GM23338 (cell line): ENCODE data around the gene MYH6. TPM values are rescaled to one million over a fixed set of nuclear protein-coding genes. Genes with fewer than 3 reads are reported as not detected.

Experiments used
- ATAC-seq: fragments of 200-7000 bp; cut with Tn5 transposase; 3 replicates; pipeline ENCODE4 v1.9.1; 2020
- DNase-seq: peaks from one replicate; pipeline ENCODE4 v3.0.0-alpha.2; 2015; ENCODE audit warnings: low spot score
- H2AFZ ChIP-seq: fragments of 200-600 bp; sonication (generic); 2 replicates; pipeline ENCODE4 v1.8.0; 2016; ENCODE audit warnings: antibody characterized with exemption, mild to moderate bottlenecking, moderate library complexity
- H3F3A ChIP-seq: fragments of 200-600 bp; sonication (generic); replicated peaks from 2 replicates; pipeline ENCODE4 v1.8.0; 2017; ENCODE audit warnings: antibody characterized with exemption, mixed run types, low read depth
- H3K27ac ChIP-seq: fragments of 200-600 bp; sonication (generic); 2 replicates; pipeline ENCODE4 v1.6.1; 2016; ENCODE audit warnings: low read depth
- H3K27me3 ChIP-seq: fragments of 200-600 bp; sonication (generic); 2 replicates; pipeline ENCODE4 v1.8.0; 2016; ENCODE audit warnings: mild to moderate bottlenecking, mixed run types, moderate library complexity; ENCODE audit not compliant: insufficient read depth
- H3K36me3 ChIP-seq: fragments of 200-600 bp; sonication (generic); 2 replicates; pipeline ENCODE4 v1.8.0; 2016; ENCODE audit warnings: mild to moderate bottlenecking; ENCODE audit not compliant: insufficient read depth
- H3K4me1 ChIP-seq: fragments of 200-600 bp; sonication (generic); 2 replicates; pipeline ENCODE4 v1.8.0; 2016; ENCODE audit warnings: mild to moderate bottlenecking, moderate library complexity; ENCODE audit not compliant: insufficient read depth
- H3K4me2 ChIP-seq: fragments of 200-600 bp; sonication (generic); 2 replicates; pipeline ENCODE4 v1.7.1; 2017; ENCODE audit warnings: mixed run types
- H3K4me3 ChIP-seq: fragments of 200-600 bp; sonication (generic); 2 replicates; pipeline ENCODE4 v1.6.1; 2016; ENCODE audit warnings: mixed run types
- H3K79me2 ChIP-seq: fragments of 200-600 bp; sonication (generic); replicated peaks from 2 replicates; pipeline ENCODE4 v1.8.0; 2017; ENCODE audit warnings: mild to moderate bottlenecking; ENCODE audit not compliant: insufficient read depth
- H3K9me2 ChIP-seq: fragments of 200-600 bp; sonication (generic); 2 replicates; pipeline ENCODE4 v1.8.0; 2017; ENCODE audit not compliant: insufficient read depth
- H4K20me1 ChIP-seq: fragments of 200-600 bp; sonication (generic); replicated peaks from 2 replicates; pipeline ENCODE4 v1.8.0; 2017; ENCODE audit warnings: mild to moderate bottlenecking; ENCODE audit not compliant: insufficient read depth
- H3K27ac Mint-ChIP-seq: 2 replicates; pipeline ENCODE4 v1.8.0; 2020; ENCODE audit warnings: inconsistent platforms, mild to moderate bottlenecking, moderate library complexity, mixed read lengths
- H3K27me3 Mint-ChIP-seq: 3 replicates; pipeline ENCODE4 v1.8.0; 2022; ENCODE audit warnings: low read depth, mild to moderate bottlenecking, moderate library complexity, mixed read lengths, inconsistent platforms; ENCODE audit not compliant: insufficient read depth, poor library complexity
- H3K36me3 Mint-ChIP-seq: 3 replicates; pipeline ENCODE4 v1.8.0; 2021; ENCODE audit warnings: low read depth, mild to moderate bottlenecking, inconsistent platforms, moderate library complexity, mixed read lengths
- H3K4me1 Mint-ChIP-seq: 3 replicates; pipeline ENCODE4 v1.8.0; 2020; ENCODE audit warnings: mild to moderate bottlenecking, inconsistent platforms, mixed read lengths
- H3K4me3 Mint-ChIP-seq: 3 replicates; pipeline ENCODE4 v1.8.0; 2021; ENCODE audit warnings: moderate library complexity, mild to moderate bottlenecking, inconsistent platforms, mixed read lengths
- H3K9me3 Mint-ChIP-seq: 3 replicates; pipeline ENCODE4 v1.8.0; 2020; ENCODE audit warnings: moderate library complexity, mild to moderate bottlenecking, inconsistent platforms, mixed read lengths
- CREB1 ChIP-seq: fragments of 250-450 bp; sonication (Bioruptor Pico); IDR thresholded peaks from 2 replicates; pipeline ENCODE4 v1.5.0; 2020; ENCODE audit warnings: low read depth, mild to moderate bottlenecking, moderate library complexity
- EZH2 ChIP-seq: fragments of 200-600 bp; sonication (generic); IDR thresholded peaks from one replicate; pipeline ENCODE4 v1.8.0; 2017; ENCODE audit warnings: antibody characterized with exemption, mild to moderate bottlenecking, low read depth; ENCODE audit not compliant: unreplicated experiment
- NANOG ChIP-seq: IDR thresholded peaks from 2 replicates; pipeline ENCODE4 v1.6.1; 2016; ENCODE audit warnings: antibody characterized with exemption, borderline replicate concordance
- POLR2AphosphoS5 ChIP-seq: IDR thresholded peaks from 2 replicates; pipeline ENCODE4 v1.6.1; 2016; ENCODE audit warnings: antibody characterized with exemption, low read depth
- STAT1 ChIP-seq: IDR thresholded peaks from one replicate; pipeline ENCODE4 v1.6.1; 2016; ENCODE audit warnings: antibody characterized with exemption; ENCODE audit not compliant: unreplicated experiment
- ZNF331 ChIP-seq: fragments of 250-450 bp; sonication (Bioruptor Pico); IDR thresholded peaks from 2 replicates; pipeline ENCODE4 v1.5.0; 2020; ENCODE audit warnings: low read depth, mild to moderate bottlenecking, moderate library complexity
- polyA plus RNA-seq: library from polyadenylated mRNA; unstranded; fragments of >200 nt; fragmentation: Nextera tagmentation; extraction: Ambion mirVana; gene quantifications from 2 replicates; pipeline ENCODE4 v1.2.1, GENCODE V29; 2016
- total RNA-seq: library from RNA; depleted of rRNA; stranded (reverse); fragments of >200 nt; shearing (Covaris generic); gene quantifications from 2 replicates; pipeline ENCODE4 v1.2.3, GENCODE V29; 2014
- TF ChIP-seq, protein P1 (sequence below), 2 experiments: fragments of 200-600 bp in 1 of 2; sonication (generic) in 1 of 2; conservative IDR thresholded peaks; 2 replicates each; pipeline versions ENCODE4 v1.5.1 to v1.6.1; 2016 to 2017; ENCODE audit warnings: antibody characterized with exemption in 2 of 2, low read depth in 2 of 2, mild to moderate bottlenecking in 2 of 2, moderate library complexity in 1 of 2
- TF ChIP-seq, protein P2 (sequence below): IDR thresholded peaks from 2 replicates; pipeline ENCODE4 v1.6.1; 2016; ENCODE audit warnings: antibody characterized with exemption
- TF ChIP-seq, protein P3 (sequence below): fragments of 250-450 bp; sonication (Bioruptor Pico); IDR thresholded peaks from 2 replicates; pipeline ENCODE4 v1.5.0; 2020; ENCODE audit warnings: mild to moderate bottlenecking, moderate library complexity

Gene MYH6
- total and polyA plus RNA-seq, 2 experiments from 2014 or later: 0.03 to 0.10 TPM

DNA sequence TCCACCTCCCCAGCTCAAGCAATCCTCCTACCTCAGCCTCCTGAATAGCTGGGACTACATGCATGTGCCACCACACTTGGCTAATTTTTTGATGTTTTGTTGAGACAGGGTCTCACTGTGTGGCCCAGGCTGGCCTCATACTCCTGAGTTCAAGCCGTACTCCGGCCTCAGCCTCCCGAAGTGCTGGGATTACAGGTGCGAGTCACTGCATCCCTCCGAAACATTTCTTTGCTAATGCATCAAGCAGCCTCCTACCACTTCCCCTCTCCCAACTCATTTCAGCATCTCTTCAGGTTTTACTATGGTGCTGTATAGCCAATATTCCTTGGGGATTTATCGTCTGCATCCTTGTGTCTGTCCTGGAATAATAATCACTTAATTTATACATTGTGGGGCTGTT is 53.1 kb downstream of the MYH6 start (continued):
- TF ChIP-seq, protein P1, sequence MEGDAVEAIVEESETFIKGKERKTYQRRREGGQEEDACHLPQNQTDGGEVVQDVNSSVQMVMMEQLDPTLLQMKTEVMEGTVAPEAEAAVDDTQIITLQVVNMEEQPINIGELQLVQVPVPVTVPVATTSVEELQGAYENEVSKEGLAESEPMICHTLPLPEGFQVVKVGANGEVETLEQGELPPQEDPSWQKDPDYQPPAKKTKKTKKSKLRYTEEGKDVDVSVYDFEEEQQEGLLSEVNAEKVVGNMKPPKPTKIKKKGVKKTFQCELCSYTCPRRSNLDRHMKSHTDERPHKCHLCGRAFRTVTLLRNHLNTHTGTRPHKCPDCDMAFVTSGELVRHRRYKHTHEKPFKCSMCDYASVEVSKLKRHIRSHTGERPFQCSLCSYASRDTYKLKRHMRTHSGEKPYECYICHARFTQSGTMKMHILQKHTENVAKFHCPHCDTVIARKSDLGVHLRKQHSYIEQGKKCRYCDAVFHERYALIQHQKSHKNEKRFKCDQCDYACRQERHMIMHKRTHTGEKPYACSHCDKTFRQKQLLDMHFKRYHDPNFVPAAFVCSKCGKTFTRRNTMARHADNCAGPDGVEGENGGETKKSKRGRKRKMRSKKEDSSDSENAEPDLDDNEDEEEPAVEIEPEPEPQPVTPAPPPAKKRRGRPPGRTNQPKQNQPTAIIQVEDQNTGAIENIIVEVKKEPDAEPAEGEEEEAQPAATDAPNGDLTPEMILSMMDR (conservative IDR thresholded peaks at IDR 0.05; ENCODE audit: low read depth in 2 of 2): no peak
- TF ChIP-seq STAT1: no peak
- TF ChIP-seq, protein P2, sequence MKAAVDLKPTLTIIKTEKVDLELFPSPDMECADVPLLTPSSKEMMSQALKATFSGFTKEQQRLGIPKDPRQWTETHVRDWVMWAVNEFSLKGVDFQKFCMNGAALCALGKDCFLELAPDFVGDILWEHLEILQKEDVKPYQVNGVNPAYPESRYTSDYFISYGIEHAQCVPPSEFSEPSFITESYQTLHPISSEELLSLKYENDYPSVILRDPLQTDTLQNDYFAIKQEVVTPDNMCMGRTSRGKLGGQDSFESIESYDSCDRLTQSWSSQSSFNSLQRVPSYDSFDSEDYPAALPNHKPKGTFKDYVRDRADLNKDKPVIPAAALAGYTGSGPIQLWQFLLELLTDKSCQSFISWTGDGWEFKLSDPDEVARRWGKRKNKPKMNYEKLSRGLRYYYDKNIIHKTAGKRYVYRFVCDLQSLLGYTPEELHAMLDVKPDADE: no peak

DNA sequence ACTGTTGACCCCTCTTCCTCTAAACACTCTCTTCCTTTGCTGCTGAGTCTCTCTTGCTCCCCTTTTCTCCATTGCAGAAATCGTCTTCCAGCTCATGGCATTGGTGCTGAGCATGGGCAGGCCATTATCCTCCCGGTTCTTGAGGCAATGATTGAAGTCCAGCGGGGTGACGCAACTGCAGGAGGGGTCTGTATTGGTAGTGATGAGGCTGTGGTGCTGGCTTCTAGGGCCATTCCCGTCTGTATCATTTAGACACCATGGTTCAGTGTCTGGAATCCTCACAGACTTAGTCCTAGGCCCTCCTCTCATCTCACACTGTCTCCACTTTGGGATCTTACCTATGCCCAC is 54.7 kb downstream of the MYH6 start:
- Histone ChIP-seq H2AFZ (peak overlapping the region; percentile 66), H3K36me3 (no peaks in the 10 kb centered on the region), H3K4me1 (peaks cover 5% of the 10 kb centered on the region; the same call in 1 of the 2 replicates), H3K79me2 (no peaks in the 10 kb centered on the region), H3K27ac (no peak overlapping the region), H3K4me3 (peak overlapping the region; percentile 85), H3F3A (no peaks in the 10 kb centered on the region), H3K27me3 (peaks cover 37% of the 10 kb centered on the region), H4K20me1 (peaks cover 5% of the 10 kb centered on the region; the same call in 1 of the 2 replicates), H3K4me2 (peak overlapping the region; percentile 94), H3K9me2 (no peaks in the 10 kb centered on the region)
- ATAC-seq: no peak
- Mint-ChIP-seq H3K27ac (no peak overlapping the region), H3K36me3 (peaks cover 21% of the 10 kb centered on the region), H3K27me3 (peaks cover 14% of the 10 kb centered on the region), H3K4me1 (peaks cover 12% of the 10 kb centered on the region), H3K9me3 (no peaks in the 10 kb centered on the region; the same call in 1 of the 3 replicates), H3K4me3 (peak overlapping the region; percentile 69)
- no peak for DNase-seq
- TF ChIP-seq EZH2 (no peak), ZNF331 (no peak), NANOG (no peak)

DNA sequence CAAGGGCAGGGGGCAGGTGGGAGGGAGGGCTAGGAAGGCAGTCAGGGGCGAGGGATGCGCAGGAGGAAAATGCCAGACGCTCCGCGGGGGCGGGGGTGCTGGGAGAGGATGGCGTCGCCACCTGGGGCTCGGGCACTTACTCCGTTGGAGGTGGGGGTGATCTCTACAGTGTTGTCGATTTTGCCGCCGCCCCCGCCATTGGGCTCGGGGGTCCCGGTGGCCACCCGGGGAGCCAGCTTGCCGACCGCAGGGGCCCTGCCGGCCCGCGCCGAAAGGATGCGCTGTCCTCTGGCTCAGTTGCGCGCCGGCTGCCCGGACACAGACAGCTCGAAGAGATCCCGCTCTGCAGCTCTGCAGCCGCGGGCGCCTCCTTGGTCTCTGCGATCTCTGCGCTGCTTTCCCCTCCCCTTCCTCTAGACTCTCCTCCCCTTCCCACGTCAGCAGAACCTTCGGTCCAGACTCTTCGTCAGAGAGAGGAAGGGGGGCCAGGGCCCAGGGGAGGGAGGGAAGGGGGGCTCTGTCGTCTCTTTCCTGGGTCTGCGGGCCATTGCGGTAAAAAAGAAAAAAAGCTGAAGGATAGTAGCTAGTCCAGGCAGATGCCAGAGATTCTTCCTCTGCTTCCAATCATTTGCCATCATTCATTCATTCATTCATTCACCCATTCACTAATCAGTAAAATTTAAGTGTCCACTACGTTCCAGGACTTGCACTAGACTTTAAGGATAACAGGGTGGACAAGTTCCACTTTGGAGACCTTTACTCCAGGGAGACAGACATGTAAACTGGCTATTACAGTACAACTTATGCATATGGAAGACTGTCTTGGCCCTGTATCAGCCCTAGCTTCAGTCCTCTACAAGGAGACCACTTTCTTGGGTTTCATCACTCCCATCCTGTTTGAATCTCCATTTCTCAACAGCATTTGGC is 55.3 kb downstream of the MYH6 start, which contains the start of gene SLC22A17:
TSS of gene SLC22A17 (minus strand) at position 382 of the 927 bp plus-strand sequence.
- no peaks in the 10 kb centered on the region for H3K9me2 ChIP-seq
- H3K4me3 Mint-ChIP-seq: peak within 1 kb of the TSS; percentile 69
- DNase-seq: peak; percentile 96
- peak within 1 kb of the TSS; percentile 85 for H3K4me3 ChIP-seq
- H3K27ac Mint-ChIP-seq: no peak within 1 kb of the TSS
- peaks cover 15% of the 10 kb centered on the region for H3K4me1 Mint-ChIP-seq
- ATAC-seq: peak; percentile 92
- peak within 1 kb of the TSS; percentile 69 for H2AFZ ChIP-seq
- no peak within 1 kb of the TSS for H3K27ac ChIP-seq
- peaks cover 37% of the 10 kb centered on the region for H3K27me3 ChIP-seq
- peaks cover 16% of the 10 kb centered on the region for H3K27me3 Mint-ChIP-seq
- peaks cover 18% of the 10 kb centered on the region for H3K36me3 Mint-ChIP-seq
- H3K79me2 ChIP-seq: no peaks in the 10 kb centered on the region
- H3K4me1 ChIP-seq: peaks cover 5% of the 10 kb centered on the region; the same call in 1 of the 2 replicates
- no peaks in the 10 kb centered on the region for H3F3A ChIP-seq
- H4K20me1 ChIP-seq: peaks cover 5% of the 10 kb centered on the region; the same call in 1 of the 2 replicates
- H3K4me2 ChIP-seq: peak within 1 kb of the TSS; percentile 94
- no peaks in the 10 kb centered on the region; the same call in 1 of the 3 replicates for H3K9me3 Mint-ChIP-seq
- H3K36me3 ChIP-seq: no peaks in the 10 kb centered on the region
- no peak for TF ChIP-seq ZNF331
- TF ChIP-seq, protein P3, sequence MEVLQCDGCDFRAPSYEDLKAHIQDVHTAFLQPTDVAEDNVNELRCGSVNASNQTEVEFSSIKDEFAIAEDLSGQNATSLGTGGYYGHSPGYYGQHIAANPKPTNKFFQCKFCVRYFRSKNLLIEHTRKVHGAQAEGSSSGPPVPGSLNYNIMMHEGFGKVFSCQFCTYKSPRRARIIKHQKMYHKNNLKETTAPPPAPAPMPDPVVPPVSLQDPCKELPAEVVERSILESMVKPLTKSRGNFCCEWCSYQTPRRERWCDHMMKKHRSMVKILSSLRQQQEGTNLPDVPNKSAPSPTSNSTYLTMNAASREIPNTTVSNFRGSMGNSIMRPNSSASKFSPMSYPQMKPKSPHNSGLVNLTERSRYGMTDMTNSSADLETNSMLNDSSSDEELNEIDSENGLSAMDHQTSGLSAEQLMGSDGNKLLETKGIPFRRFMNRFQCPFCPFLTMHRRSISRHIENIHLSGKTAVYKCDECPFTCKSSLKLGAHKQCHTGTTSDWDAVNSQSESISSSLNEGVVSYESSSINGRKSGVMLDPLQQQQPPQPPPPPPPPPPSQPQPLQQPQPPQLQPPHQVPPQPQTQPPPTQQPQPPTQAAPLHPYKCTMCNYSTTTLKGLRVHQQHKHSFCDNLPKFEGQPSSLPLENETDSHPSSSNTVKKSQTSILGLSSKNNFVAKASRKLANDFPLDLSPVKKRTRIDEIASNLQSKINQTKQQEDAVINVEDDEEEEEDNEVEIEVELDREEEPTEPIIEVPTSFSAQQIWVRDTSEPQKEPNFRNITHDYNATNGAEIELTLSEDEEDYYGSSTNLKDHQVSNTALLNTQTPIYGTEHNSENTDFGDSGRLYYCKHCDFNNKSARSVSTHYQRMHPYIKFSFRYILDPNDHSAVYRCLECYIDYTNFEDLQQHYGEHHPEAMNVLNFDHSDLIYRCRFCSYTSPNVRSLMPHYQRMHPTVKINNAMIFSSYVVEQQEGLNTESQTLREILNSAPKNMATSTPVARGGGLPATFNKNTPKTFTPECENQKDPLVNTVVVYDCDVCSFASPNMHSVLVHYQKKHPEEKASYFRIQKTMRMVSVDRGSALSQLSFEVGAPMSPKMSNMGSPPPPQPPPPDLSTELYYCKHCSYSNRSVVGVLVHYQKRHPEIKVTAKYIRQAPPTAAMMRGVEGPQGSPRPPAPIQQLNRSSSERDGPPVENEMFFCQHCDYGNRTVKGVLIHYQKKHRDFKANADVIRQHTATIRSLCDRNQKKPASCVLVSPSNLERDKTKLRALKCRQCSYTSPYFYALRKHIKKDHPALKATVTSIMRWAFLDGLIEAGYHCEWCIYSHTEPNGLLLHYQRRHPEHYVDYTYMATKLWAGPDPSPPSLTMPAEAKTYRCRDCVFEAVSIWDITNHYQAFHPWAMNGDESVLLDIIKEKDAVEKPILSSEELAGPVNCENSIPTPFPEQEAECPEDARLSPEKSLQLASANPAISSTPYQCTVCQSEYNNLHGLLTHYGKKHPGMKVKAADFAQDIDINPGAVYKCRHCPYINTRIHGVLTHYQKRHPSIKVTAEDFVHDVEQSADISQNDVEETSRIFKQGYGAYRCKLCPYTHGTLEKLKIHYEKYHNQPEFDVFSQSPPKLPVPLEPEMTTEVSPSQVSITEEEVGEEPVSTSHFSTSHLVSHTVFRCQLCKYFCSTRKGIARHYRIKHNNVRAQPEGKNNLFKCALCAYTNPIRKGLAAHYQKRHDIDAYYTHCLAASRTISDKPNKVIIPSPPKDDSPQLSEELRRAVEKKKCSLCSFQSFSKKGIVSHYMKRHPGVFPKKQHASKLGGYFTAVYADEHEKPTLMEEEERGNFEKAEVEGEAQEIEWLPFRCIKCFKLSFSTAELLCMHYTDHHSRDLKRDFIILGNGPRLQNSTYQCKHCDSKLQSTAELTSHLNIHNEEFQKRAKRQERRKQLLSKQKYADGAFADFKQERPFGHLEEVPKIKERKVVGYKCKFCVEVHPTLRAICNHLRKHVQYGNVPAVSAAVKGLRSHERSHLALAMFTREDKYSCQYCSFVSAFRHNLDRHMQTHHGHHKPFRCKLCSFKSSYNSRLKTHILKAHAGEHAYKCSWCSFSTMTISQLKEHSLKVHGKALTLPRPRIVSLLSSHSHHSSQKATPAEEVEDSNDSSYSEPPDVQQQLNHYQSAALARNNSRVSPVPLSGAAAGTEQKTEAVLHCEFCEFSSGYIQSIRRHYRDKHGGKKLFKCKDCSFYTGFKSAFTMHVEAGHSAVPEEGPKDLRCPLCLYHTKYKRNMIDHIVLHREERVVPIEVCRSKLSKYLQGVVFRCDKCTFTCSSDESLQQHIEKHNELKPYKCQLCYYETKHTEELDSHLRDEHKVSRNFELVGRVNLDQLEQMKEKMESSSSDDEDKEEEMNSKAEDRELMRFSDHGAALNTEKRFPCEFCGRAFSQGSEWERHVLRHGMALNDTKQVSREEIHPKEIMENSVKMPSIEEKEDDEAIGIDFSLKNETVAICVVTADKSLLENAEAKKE (CRISPR knock-in tag): no peak
- TF ChIP-seq CREB1 (CRISPR knock-in tag): peak; percentile 90
- TF ChIP-seq POLR2AphosphoS5: peak; percentile 90
- TF ChIP-seq EZH2: no peak
